Sigmoid colon (tissue), 7 donors: ENCODE data around the gene PSMC6. TPM values are rescaled to one million over a fixed set of nuclear protein-coding genes. Genes with fewer than 3 reads are reported as not detected.

Experiments
- DNase-seq: peaks from one replicate; pipeline ENCODE4 v3.0.0-alpha.2; 2019
- H3K27ac ChIP-seq, 4 donors: fragments of 200-600 bp; sonication (generic); one replicate each; pipeline ENCODE4 v1.5.1; 2016 to 2019; ENCODE audit warnings: mild to moderate bottlenecking in 1 of 4
- H3K27me3 ChIP-seq, 3 donors: fragments of 200-600 bp; sonication (generic); one replicate each; pipeline ENCODE4 v1.5.1; 2019; ENCODE audit warnings: mild to moderate bottlenecking in 1 of 3
- H3K36me3 ChIP-seq, 4 donors: fragments of 200-600 bp; sonication (generic); one replicate each; pipeline ENCODE4 v1.5.1; 2016 to 2019
- H3K4me1 ChIP-seq, 4 donors: fragments of 200-600 bp; sonication (generic); one replicate each; pipeline ENCODE4 v1.5.1; 2017 to 2019
- H3K4me3 ChIP-seq, 4 donors: fragments of 200-600 bp; sonication (generic); one replicate each; pipeline ENCODE4 v1.5.1; 2017 to 2019; ENCODE audit warnings: mild to moderate bottlenecking in 2 of 4, moderate library complexity in 1 of 4
- H3K9me3 ChIP-seq, 4 donors: fragments of 200-600 bp in 3 of 4; sonication (generic) in 3 of 4; one replicate each; pipeline versions ENCODE4 v1.5.1 to v1.6.1; 2013 to 2019
- EP300 ChIP-seq, 4 donors: sonication (generic); formaldehyde crosslinking; IDR thresholded peaks; one replicate each; pipeline ENCODE4 v1.6.1; 2017; ENCODE audit warnings: antibody characterized with exemption in 4 of 4
- POLR2A ChIP-seq, 2 donors: fragments of 450-650 bp; IDR thresholded peaks; one replicate each; pipeline ENCODE4 v1.6.1; 2016; ENCODE audit warnings: antibody characterized with exemption in 2 of 2, mild to moderate bottlenecking in 2 of 2, moderate library complexity in 2 of 2
- POLR2AphosphoS5 ChIP-seq, 4 donors: sonication (generic); formaldehyde crosslinking; IDR thresholded peaks; one replicate each; pipeline ENCODE4 v1.6.1; 2017; ENCODE audit warnings: antibody characterized with exemption in 4 of 4
- WGBS, 2 donors: extraction: QIAGEN DNeasy Blood & Tissue Kit; methylation state at CpG; one replicate each; pipeline ENCODE4 v1.1.7; 2013; 5-methylcytosine and 5-hydroxymethylcytosine counted together
- intact Hi-C: fragments of 100-400 bp; cut with DNase I; formaldehyde crosslinking; loops from one replicate; pipeline ENCODE4 v1.15.1; 2023
- polyA plus RNA-seq, 3 donors: library from polyadenylated mRNA; stranded (reverse); fragments of 200-250 nt; gene quantifications; one replicate each; pipeline ENCODE4 v1.2.3, GENCODE V29; 2013
- total RNA-seq, 4 donors: library from RNA; depleted of rRNA; stranded (reverse); fragments of >200 nt; gene quantifications; one replicate each; pipeline ENCODE4 v1.1.0, GENCODE V29; 2016
- TF ChIP-seq, protein P1 (sequence below), 4 experiments: fragments of 450-650 bp in 3 of 4; fragments of 200-600 bp in 1 of 4; IDR thresholded peaks; one replicate each; pipeline ENCODE4 v1.5.1; 2016 to 2019; ENCODE audit warnings: antibody characterized with exemption in 4 of 4, mild to moderate bottlenecking in 3 of 4, moderate library complexity in 2 of 4
- donor health status: healthy with polysubstance abuse.
- donor health status: Bipolar disorder and iron deficiency.
- donor health status: healthy.

Gene PSMC6
- total RNA-seq (10 to 100 TPM; 60.7 to 94.2 (median 86.4) TPM), polyA plus RNA-seq (10 to 100 TPM; 61.9 to 87.9 (median 79.1) TPM)

DNA sequence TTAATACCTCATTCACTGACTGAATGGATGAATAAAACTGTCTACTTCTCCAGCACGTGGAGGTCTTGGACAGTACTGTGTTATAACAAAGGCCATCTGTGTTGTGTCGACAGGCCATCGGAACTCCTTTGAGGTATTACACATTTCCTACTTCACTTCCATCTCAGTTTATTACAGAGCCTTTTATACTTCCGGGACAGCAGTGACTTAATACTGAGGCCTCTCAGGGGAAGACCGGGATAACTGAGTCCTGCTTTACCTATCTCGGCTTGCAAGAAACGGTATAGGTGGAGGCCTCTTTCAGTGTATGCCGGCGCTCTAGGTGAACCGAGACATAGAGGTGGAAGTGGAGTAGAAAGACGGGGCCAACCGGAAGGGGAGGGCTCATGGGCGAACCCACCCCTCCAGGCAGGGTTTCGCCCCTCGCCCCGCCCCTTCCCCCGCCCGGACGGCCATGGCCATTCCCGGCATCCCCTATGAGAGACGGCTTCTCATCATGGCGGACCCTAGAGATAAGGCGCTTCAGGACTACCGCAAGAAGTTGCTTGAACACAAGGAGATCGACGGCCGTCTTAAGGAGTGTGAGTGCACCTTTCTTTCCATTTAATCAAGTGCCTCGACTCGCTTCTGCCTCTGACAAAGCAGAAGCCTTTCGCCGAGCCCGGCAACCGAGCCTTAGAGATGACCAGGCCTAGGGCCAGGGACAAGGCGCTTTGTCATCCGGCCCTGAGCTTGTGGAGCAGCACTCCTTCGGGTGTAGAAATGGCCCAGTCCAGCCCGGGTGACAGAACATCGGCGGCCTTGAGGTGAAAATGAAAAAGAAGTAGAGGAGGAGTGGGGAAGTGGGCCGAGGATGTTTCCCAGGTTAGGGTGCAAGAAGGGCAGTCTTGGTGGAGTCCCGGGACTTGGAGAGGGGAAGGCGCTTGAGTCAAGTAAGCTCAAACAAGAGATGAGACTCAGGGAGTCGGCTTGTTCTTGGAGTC is at the start of gene PSMC6:
Gene PSMC6 (plus strand): TSS at position 477 of the 983 bp plus-strand sequence. CDS start 20 bp downstream, at position 497.
- peaks cover 0 to 29% (median 16%) of the 10 kb centered on the region in 4 donors for H3K4me1 ChIP-seq
- 0% methylated on average over 43 of the region's 43 CpGs for WGBS, 2 donors
- peak; percentile 16 to 67 for TF ChIP-seq POLR2A (IDR thresholded peaks at IDR 0.05)
- peak in 1 of 4 donors; percentile 21 for TF ChIP-seq EP300 (IDR thresholded peaks at IDR 0.05)
- TF ChIP-seq POLR2AphosphoS5 (IDR thresholded peaks at IDR 0.05): peak; percentile 74 to 88 (median 83)
- TF ChIP-seq, protein P1, sequence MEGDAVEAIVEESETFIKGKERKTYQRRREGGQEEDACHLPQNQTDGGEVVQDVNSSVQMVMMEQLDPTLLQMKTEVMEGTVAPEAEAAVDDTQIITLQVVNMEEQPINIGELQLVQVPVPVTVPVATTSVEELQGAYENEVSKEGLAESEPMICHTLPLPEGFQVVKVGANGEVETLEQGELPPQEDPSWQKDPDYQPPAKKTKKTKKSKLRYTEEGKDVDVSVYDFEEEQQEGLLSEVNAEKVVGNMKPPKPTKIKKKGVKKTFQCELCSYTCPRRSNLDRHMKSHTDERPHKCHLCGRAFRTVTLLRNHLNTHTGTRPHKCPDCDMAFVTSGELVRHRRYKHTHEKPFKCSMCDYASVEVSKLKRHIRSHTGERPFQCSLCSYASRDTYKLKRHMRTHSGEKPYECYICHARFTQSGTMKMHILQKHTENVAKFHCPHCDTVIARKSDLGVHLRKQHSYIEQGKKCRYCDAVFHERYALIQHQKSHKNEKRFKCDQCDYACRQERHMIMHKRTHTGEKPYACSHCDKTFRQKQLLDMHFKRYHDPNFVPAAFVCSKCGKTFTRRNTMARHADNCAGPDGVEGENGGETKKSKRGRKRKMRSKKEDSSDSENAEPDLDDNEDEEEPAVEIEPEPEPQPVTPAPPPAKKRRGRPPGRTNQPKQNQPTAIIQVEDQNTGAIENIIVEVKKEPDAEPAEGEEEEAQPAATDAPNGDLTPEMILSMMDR (IDR thresholded peaks at IDR 0.05): no peak
- H3K27me3 ChIP-seq: no peaks in the 10 kb centered on the region
- peak within 1 kb of the TSS; percentile 68 to 81 (median 74) for H3K4me3 ChIP-seq
- intact Hi-C loops: loop anchor here (2.0 to 10.0 kb wide), 2 partner anchors 22 to 248 kb away; partner anchors contain the start of gene FERMT2
- peak; percentile 96 for DNase-seq
- H3K9me3 ChIP-seq: no peaks in the 10 kb centered on the region
- peaks cover 0 to 36% (median 7%) of the 10 kb centered on the region in 4 donors for H3K36me3 ChIP-seq
- peak within 1 kb of the TSS; percentile 86 to 87 (median 87) for H3K27ac ChIP-seq

DNA sequence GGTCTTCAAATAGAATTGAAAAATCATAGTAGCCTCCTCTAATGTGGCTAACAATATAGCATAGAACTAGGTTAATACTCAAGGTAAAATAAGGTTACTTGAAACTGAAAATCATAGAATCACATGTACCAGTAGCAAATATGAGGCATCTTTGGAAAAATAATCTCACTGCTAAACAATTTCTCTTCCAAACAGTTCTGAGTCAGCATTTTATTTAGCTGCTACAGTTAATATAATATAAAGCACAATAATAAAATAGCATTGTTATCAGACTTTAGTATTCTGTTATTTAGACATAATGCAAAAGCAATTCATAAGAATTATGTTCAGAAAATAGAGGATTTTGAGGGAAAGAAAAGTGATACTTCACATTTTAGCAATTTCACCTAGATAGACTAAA is 46.7 kb upstream of the PSMC6 start:
- TF ChIP-seq POLR2AphosphoS5 (IDR thresholded peaks at IDR 0.05) (no peak), POLR2A (IDR thresholded peaks at IDR 0.05) (no peak), EP300 (IDR thresholded peaks at IDR 0.05) (no peak)
- TF ChIP-seq, protein P1 (IDR thresholded peaks at IDR 0.05): no peak
- intact Hi-C loops: no loop called here
- Histone ChIP-seq H3K36me3 (peaks cover 0 to 27% (median 2%) of the 10 kb centered on the region in 4 donors), H3K4me1 (no peaks in the 10 kb centered on the region), H3K27ac (no peak overlapping the region), H3K4me3 (no peak overlapping the region), H3K9me3 (no peaks in the 10 kb centered on the region), H3K27me3 (no peaks in the 10 kb centered on the region)
- no peak for DNase-seq

DNA sequence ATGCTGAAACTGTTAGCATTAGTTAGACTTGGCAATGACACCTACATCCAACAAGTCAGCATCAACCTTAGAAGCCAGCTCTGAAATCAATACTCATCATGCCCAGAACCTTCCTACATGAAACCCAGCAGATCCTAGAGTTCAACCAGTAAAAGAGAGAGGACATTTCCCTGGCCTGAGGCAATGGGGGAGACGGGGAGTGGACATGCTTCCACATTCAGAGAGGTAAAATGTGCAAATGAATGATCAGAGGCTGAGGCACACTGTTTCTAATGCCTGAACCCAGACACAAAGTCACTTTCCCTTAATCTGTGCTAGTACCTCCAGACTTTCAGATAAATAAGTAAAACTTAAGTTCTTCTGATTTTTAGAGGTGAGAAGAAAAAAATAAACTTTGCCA is 46.2 kb upstream of the PSMC6 start:
- WGBS, 2 donors: 92 to 98% methylated on average over 1 of the region's 1 CpG
- no peaks in the 10 kb centered on the region for H3K27me3 ChIP-seq
- intact Hi-C loops: no loop called here
- H3K27ac ChIP-seq: no peak overlapping the region
- no peaks in the 10 kb centered on the region for H3K4me1 ChIP-seq
- no peak for DNase-seq
- no peak overlapping the region for H3K4me3 ChIP-seq
- TF ChIP-seq, protein P1 (IDR thresholded peaks at IDR 0.05): no peak
- TF ChIP-seq POLR2AphosphoS5 (IDR thresholded peaks at IDR 0.05) (no peak), EP300 (IDR thresholded peaks at IDR 0.05) (no peak), POLR2A (IDR thresholded peaks at IDR 0.05) (no peak)
- peaks cover 0 to 28% (median 2%) of the 10 kb centered on the region in 4 donors for H3K36me3 ChIP-seq
- H3K9me3 ChIP-seq: no peaks in the 10 kb centered on the region

DNA sequence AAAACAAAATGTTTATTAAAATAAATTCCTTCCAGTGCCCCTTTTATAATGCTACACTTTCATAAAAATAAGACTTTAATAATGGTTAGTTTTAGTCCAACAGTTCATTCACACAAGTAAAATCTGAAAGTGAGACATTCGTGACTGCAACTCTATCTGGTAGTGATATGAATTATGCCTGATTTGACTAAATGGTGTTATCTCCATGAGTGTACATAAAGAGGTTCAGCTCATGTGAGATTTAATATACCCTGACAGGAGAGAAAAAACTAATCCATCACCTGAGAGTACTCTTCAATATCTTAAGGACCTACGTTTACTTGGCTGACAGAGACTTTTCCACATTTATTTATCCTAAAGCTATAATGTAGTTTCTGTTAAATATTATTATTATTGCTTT is 45.7 kb upstream of the PSMC6 start:
- Histone ChIP-seq H3K4me1 (no peaks in the 10 kb centered on the region), H3K4me3 (no peak overlapping the region), H3K27me3 (no peaks in the 10 kb centered on the region), H3K36me3 (peaks cover 0 to 32% (median 3%) of the 10 kb centered on the region in 4 donors), H3K27ac (no peak overlapping the region), H3K9me3 (no peaks in the 10 kb centered on the region)
- TF ChIP-seq POLR2AphosphoS5 (IDR thresholded peaks at IDR 0.05) (no peak), EP300 (IDR thresholded peaks at IDR 0.05) (no peak), POLR2A (IDR thresholded peaks at IDR 0.05) (no peak)
- TF ChIP-seq, protein P1 (IDR thresholded peaks at IDR 0.05): no peak
- 93 to 96% methylated on average over 2 of the region's 2 CpGs for WGBS, 2 donors
- intact Hi-C loops: no loop called here
- no peak for DNase-seq
